GM20000 (cell line): ENCODE data around the gene ZNF318.
"Not testable (repeated sequence)": the region's sequence is repeated elsewhere in the genome, so short reads cannot be mapped to it uniquely, and the experiment has no call there.

Source experiments
- DNase-seq: peaks from one replicate; pipeline ENCODE4 v3.0.0; 2012; ENCODE audit warnings: low spot score
- CTCF ChIP-seq: IDR thresholded peaks from 2 replicates; pipeline ENCODE4 v1.5.1; 2012; ENCODE audit warnings: mild to moderate bottlenecking, control low read depth; ENCODE audit errors: extremely low read depth, missing control alignments

ZNF318 gene

GRCh38 chr6:43367245-43367984 lies 2.0 kb downstream of the ZNF318 start:
- no peak for TF ChIP-seq CTCF
- DNase-seq: peak; percentile 19

GRCh38 chr6:43361269-43361668 lies 8.2 kb downstream of the ZNF318 start:
- no peak for TF ChIP-seq CTCF
- DNase-seq: no peak

- no peak for TF ChIP-seq CTCF
- DNase-seq: no peak
Measured at GRCh38 chr6:43359831-43360230, 9.6 kb downstream of the ZNF318 start.

GRCh38 chr6:43359381-43359780 lies 10.1 kb downstream of the ZNF318 start:
- no peak for DNase-seq
- TF ChIP-seq CTCF: no peak

GRCh38 chr6:43355862-43356590 lies 13.4 kb downstream of the ZNF318 start:
- peak; percentile 43 for TF ChIP-seq CTCF

GRCh38 chr6:43351951-43352350 lies 17.5 kb downstream of the ZNF318 start:
- not testable (repeated sequence) for DNase-seq

More at GRCh38 chr6:43355862-43356590, 13.4 kb downstream of the ZNF318 start:
- DNase-seq: peak; percentile 25

- no peak for TF ChIP-seq CTCF
- no peak for DNase-seq
Measured at GRCh38 chr6:43347444-43347843, 22.0 kb downstream of the ZNF318 start.
